Right lobe of liver (tissue), 4 donors: Measurements from ENCODE around the gene CAD.

Experiments used
- CTCF ChIP-seq, 4 donors: fragments of 200-600 bp in 3 of 4; fragments of 450-650 bp in 1 of 4; IDR thresholded peaks; one replicate each; pipeline versions ENCODE4 v1.5.1 to v1.8.0; 2016 to 2022; ENCODE audit warnings: antibody characterized with exemption in 4 of 4, mild to moderate bottlenecking in 2 of 4
- POLR2A ChIP-seq: fragments of 450-650 bp; IDR thresholded peaks from one replicate; pipeline ENCODE4 v1.6.1; 2017; ENCODE audit warnings: antibody characterized with exemption, mild to moderate bottlenecking
- donor health status: DM: no; HTN: no; CAD: no.
- donor health status: DM: no; HTN: no; CAD: no.
- donor health status: DM: no; HTN: yes; CAD: no.

- no peak for TF ChIP-seq CTCF (IDR thresholded peaks at IDR 0.05)
- no peak for TF ChIP-seq POLR2A
Observed at GRCh38 chr2:27284996-27285395, 67.8 kb downstream of the CAD start.
